ENCODE results near the gene PHYHD1. TPM values are rescaled to one million over a fixed set of nuclear protein-coding genes. Genes with fewer than 3 reads are reported as not detected.
A peak's percentile ranks its signal among the peaks of the same experiment; 100 is the strongest.

PHYHD1 gene
- total RNA-seq, 2 donors from 2014 or later, result 48.8 to 65.3 TPM

DNA sequence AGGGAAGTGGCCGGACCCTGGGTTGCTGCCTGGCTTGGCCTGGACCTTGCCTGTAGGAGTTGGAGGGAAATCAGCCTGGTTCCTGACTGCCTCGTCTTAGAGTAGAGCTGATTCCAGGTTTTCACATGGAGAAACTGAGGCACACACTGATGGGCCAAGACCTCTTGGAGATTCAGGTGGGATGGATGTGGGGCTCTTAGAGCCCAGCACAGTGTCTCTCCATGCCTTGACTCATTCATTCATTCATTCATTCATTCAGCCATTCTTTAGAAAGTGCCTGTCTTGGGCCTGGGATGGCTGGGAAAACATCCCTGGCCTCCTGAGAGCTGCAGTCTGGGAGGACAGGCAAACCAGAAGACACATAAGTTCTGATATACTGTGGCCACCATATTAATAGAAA lies 36.6 kb upstream of the PHYHD1 start:
- no peak for DNase-seq
- Histone ChIP-seq H3K9me3 (no peaks in the 10 kb centered on the region), H3K36me3 (replicated peaks in 1 of 2; ENCODE audit: insufficient read depth in 1 of 2, low read depth in 2 of 2) (peaks cover 0 to 5% of the 10 kb centered on the region in 2 donors), H3K27ac (no peak overlapping the region), H3K4me1 (peaks cover 40% of the 10 kb centered on the region), H3K4me3 (no peak overlapping the region), H3K27me3 (no peaks in the 10 kb centered on the region)
- WGBS, 2 donors, result 81% methylated on average over 2 of the region's 2 CpGs; no CpG with 5 or more reads in 1 of the 2 donors
- ATAC-seq, result no peak
- intact Hi-C loops (cut with DNase I), result no loop called here
- TF ChIP-seq POLR2A (IDR thresholded peaks at IDR 0.05), result no peak
- TF ChIP-seq, protein P1, sequence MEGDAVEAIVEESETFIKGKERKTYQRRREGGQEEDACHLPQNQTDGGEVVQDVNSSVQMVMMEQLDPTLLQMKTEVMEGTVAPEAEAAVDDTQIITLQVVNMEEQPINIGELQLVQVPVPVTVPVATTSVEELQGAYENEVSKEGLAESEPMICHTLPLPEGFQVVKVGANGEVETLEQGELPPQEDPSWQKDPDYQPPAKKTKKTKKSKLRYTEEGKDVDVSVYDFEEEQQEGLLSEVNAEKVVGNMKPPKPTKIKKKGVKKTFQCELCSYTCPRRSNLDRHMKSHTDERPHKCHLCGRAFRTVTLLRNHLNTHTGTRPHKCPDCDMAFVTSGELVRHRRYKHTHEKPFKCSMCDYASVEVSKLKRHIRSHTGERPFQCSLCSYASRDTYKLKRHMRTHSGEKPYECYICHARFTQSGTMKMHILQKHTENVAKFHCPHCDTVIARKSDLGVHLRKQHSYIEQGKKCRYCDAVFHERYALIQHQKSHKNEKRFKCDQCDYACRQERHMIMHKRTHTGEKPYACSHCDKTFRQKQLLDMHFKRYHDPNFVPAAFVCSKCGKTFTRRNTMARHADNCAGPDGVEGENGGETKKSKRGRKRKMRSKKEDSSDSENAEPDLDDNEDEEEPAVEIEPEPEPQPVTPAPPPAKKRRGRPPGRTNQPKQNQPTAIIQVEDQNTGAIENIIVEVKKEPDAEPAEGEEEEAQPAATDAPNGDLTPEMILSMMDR (IDR thresholded peaks at IDR 0.05), result no peak

DNA sequence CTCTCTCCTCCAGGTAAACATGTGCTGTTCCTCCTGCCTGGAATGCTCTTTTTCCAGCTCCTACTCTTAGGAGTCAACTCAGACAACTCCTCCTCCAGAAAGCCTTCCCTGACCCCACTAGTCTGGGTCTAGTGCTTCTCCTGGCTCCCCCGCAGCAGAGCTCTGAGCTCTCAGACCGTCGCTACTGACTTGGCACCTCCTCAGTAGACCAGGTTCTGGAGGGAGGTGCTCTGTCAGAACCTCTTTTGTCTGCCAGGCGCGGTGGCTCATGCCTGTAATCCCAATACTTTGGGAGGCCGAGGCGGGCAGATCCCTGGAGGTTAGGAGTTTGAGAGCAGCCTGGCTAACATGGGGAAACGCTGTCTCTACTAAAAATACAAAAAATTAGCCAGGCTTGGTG lies 35.4 kb upstream of the PHYHD1 start:
- 90 to 97% methylated on average over 6 to 8 of the region's 8 CpGs for WGBS, 2 donors
- H3K27me3 ChIP-seq, result no peaks in the 10 kb centered on the region
- H3K27ac ChIP-seq, result no peak overlapping the region
- intact Hi-C loops (cut with DNase I), result no loop called here
- H3K4me1 ChIP-seq, result peaks cover 28% of the 10 kb centered on the region
- TF ChIP-seq, protein P1 (IDR thresholded peaks at IDR 0.05), result no peak
- TF ChIP-seq POLR2A (IDR thresholded peaks at IDR 0.05), result no peak
- no peaks in the 10 kb centered on the region for H3K9me3 ChIP-seq
- ATAC-seq (no peak), DNase-seq (no peak)
- H3K4me3 ChIP-seq, result no peak overlapping the region
- H3K36me3 ChIP-seq (replicated peaks in 1 of 2; ENCODE audit: insufficient read depth in 1 of 2, low read depth in 2 of 2), result peaks cover 0 to 6% of the 10 kb centered on the region in 2 donors

DNA sequence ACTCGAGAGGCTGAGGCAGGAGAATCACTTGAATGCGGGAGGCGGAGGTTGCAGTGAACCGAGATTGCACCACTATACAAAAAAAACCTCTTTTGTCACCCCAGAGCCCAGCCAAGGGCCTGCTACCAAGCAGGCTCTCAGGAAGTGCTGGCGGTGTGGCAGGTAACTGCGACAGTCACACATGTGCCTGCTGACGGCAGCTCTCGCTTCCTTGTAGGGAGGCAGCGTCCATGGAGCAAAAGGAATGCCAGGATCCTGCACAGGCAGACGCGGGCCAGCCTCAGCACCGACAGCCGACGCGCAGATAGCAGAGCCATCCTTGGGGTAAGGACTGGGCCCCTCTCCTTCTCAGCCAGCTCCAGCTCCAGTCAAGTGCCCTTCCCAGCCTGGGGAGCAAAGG lies 35.0 kb upstream of the PHYHD1 start:
- peaks cover 0 to 6% of the 10 kb centered on the region in 2 donors for H3K36me3 ChIP-seq (replicated peaks in 1 of 2; ENCODE audit: insufficient read depth in 1 of 2, low read depth in 2 of 2)
- no peaks in the 10 kb centered on the region for H3K27me3 ChIP-seq
- no peak overlapping the region for H3K27ac ChIP-seq
- DNase-seq (no peak), ATAC-seq (no peak)
- WGBS, 2 donors, result 70 to 90% methylated on average over 10 to 15 of the region's 15 CpGs
- intact Hi-C loops (cut with DNase I), result no loop called here
- H3K4me3 ChIP-seq, result no peak overlapping the region
- H3K4me1 ChIP-seq, result peaks cover 24% of the 10 kb centered on the region
- no peaks in the 10 kb centered on the region for H3K9me3 ChIP-seq
- TF ChIP-seq, protein P1 (IDR thresholded peaks at IDR 0.05), result no peak
- no peak for TF ChIP-seq POLR2A (IDR thresholded peaks at IDR 0.05)

DNA sequence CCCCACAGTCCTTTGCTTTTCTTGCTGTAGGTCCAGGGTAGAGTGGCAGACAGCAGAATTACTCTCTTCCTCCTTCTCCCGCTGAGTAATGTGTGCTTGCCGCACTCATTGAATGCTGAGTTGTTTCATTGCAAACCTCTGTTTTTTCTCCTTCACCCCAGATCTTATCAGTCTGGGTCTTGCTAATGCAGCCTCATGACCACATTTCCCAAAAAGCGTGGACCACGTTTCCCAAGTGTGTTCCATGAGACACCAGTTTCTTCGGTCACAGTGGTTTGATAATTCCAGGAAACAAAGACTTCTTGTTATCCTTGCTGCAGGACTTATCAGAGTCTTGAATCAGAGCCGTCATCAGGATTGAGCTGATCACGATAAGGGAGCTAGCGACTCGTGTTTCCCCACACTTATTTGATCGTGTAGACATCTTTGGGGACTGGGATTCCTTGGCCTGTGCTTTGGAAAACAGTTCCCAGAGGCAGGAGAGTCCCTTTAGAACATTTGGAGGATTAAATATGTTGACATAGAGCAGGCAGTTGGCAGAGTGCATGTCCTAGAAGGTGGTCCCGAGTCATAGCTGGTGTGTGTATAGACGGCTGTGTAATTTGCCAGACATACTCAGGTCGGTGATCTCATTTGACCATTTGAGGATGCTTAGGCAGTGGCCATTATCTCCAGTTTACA lies 34.4 kb upstream of the PHYHD1 start:
- TF ChIP-seq POLR2A (IDR thresholded peaks at IDR 0.05), result no peak
- TF ChIP-seq, protein P1 (IDR thresholded peaks at IDR 0.05), result no peak
- no peak for DNase-seq
- Histone ChIP-seq H3K4me1 (peaks cover 21% of the 10 kb centered on the region), H3K27ac (peak overlapping the region in 1 of 4 donors; percentile 2), H3K36me3 (replicated peaks in 1 of 2; ENCODE audit: insufficient read depth in 1 of 2, low read depth in 2 of 2) (peaks cover 0 to 6% of the 10 kb centered on the region in 2 donors), H3K9me3 (no peaks in the 10 kb centered on the region), H3K4me3 (no peak overlapping the region), H3K27me3 (no peaks in the 10 kb centered on the region)
- intact Hi-C loops (cut with DNase I), result no loop called here
- 61 to 65% methylated on average over 13 of the region's 13 CpGs for WGBS, 2 donors
- no peak for ATAC-seq

DNA sequence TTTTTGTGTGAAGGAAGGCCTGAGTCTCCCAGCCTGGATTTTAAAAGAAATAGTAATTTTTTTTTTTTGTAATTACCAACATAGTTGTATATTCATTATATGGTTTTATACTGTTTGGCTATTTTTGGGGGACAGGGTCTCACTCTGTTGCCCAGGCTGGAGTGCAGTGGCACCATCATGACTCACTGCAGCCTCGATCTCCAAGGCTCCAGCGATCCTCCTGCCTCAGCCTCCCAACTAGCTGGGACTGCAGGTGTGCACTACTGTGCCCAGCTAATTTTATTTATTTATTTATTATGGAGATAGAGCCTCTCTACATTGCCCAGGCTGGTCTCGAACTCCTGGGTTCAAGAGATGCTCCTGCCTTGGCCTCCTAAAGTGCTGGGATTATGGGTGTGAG lies 33.7 kb upstream of the PHYHD1 start:
- peak overlapping the region in 1 of 4 donors; percentile 2 for H3K27ac ChIP-seq
- H3K4me1 ChIP-seq, result peaks cover 28% of the 10 kb centered on the region
- no peaks in the 10 kb centered on the region for H3K9me3 ChIP-seq
- H3K4me3 ChIP-seq, result no peak overlapping the region
- H3K27me3 ChIP-seq, result no peaks in the 10 kb centered on the region
- peaks cover 0 to 6% of the 10 kb centered on the region in 2 donors for H3K36me3 ChIP-seq (replicated peaks in 1 of 2; ENCODE audit: insufficient read depth in 1 of 2, low read depth in 2 of 2)
- intact Hi-C loops (cut with DNase I), result no loop called here
- TF ChIP-seq, protein P1 (IDR thresholded peaks at IDR 0.05), result no peak
- no peak for TF ChIP-seq POLR2A (IDR thresholded peaks at IDR 0.05)
- 91 to 97% methylated on average over 3 of the region's 3 CpGs for WGBS, 2 donors
- no peak for ATAC-seq
- no peak for DNase-seq

Measured in body of pancreas (tissue), 4 donors.